Peyer's patch (tissue), 4 donors: Measurements from ENCODE around the gene PIGQ.

Source experiments
- CTCF ChIP-seq, 6 experiments: fragments of 450-650 bp in 4 of 6; fragments of 200-600 bp in 2 of 6; sonication (generic) in 1 of 6; IDR thresholded peaks; one replicate each; pipeline ENCODE4 v1.5.1; 2017 to 2019; ENCODE audit warnings: antibody characterized with exemption in 6 of 6, mild to moderate bottlenecking in 3 of 6, moderate library complexity in 1 of 6
- POLR2A ChIP-seq, 2 donors: fragments of 450-650 bp; IDR thresholded peaks; one replicate each; pipeline ENCODE4 v1.5.1; 2017; ENCODE audit warnings: antibody characterized with exemption in 2 of 2, mild to moderate bottlenecking in 2 of 2, moderate library complexity in 2 of 2

GRCh38 chr16:533391-534123 is 36.2 kb upstream of the PIGQ start:
- peak in 1 of 6 experiments; percentile 24 for TF ChIP-seq CTCF (IDR thresholded peaks at IDR 0.05)
- TF ChIP-seq POLR2A (IDR thresholded peaks at IDR 0.05): peak; percentile 86 to 92
